HL-60 (cell line): ENCODE data around the gene LRRC7.

Source experiments
- DNase-seq, 2 experiments: peaks; one replicate each; pipeline ENCODE4 v3.0.0-alpha.2; 2010 to 2020; ENCODE audit warnings: low read depth in 1 of 2, low spot score in 1 of 2
- H3K27ac ChIP-seq: fragments of 250-450 bp; sonication (Bioruptor Pico); replicated peaks from 2 replicates; pipeline ENCODE4 v1.5.1; 2020; ENCODE audit warnings: mild to moderate bottlenecking, moderate library complexity
- H3K27me3 ChIP-seq: fragments of 250-450 bp; sonication (Bioruptor Pico); 2 replicates; pipeline ENCODE4 v1.5.1; 2021; ENCODE audit warnings: mild to moderate bottlenecking, moderate library complexity; ENCODE audit not compliant: insufficient read depth, poor library complexity, severe bottlenecking
- H3K4me3 ChIP-seq: replicated peaks from 2 replicates; pipeline ENCODE4 v1.5.1; 2011; ENCODE audit warnings: mild to moderate bottlenecking, control low read depth, low read length; ENCODE audit not compliant: insufficient read depth
- CTCF ChIP-seq: IDR thresholded peaks from one replicate; pipeline ENCODE4 v1.5.1; 2011; ENCODE audit warnings: low read length, control low read depth, inconsistent platforms; ENCODE audit not compliant: insufficient read depth
- GABPA ChIP-seq: IDR thresholded peaks from 2 replicates; pipeline ENCODE4 v1.6.1; 2012; ENCODE audit warnings: low read depth
- POLR2AphosphoS5 ChIP-seq: IDR thresholded peaks from 2 replicates; pipeline ENCODE4 v1.6.1; 2012; ENCODE audit warnings: low read depth
- SPI1 ChIP-seq: IDR thresholded peaks from 2 replicates; pipeline ENCODE4 v1.6.1; 2012; ENCODE audit warnings: low read depth, mild to moderate bottlenecking, borderline replicate concordance
- TF ChIP-seq, protein P1 (sequence below): IDR thresholded peaks from 2 replicates; pipeline ENCODE4 v1.6.1; 2012; ENCODE audit warnings: low read depth; ENCODE audit not compliant: insufficient replicate concordance

Gene LRRC7

GRCh38 chr1:69814926-69815325 lies 247.2 kb downstream of the LRRC7 start:
- no peak for DNase-seq
- Histone ChIP-seq H3K27me3 (no peaks in the 10 kb centered on the region), H3K27ac (no peak overlapping the region), H3K4me3 (no peak overlapping the region)
- TF ChIP-seq, protein P1, sequence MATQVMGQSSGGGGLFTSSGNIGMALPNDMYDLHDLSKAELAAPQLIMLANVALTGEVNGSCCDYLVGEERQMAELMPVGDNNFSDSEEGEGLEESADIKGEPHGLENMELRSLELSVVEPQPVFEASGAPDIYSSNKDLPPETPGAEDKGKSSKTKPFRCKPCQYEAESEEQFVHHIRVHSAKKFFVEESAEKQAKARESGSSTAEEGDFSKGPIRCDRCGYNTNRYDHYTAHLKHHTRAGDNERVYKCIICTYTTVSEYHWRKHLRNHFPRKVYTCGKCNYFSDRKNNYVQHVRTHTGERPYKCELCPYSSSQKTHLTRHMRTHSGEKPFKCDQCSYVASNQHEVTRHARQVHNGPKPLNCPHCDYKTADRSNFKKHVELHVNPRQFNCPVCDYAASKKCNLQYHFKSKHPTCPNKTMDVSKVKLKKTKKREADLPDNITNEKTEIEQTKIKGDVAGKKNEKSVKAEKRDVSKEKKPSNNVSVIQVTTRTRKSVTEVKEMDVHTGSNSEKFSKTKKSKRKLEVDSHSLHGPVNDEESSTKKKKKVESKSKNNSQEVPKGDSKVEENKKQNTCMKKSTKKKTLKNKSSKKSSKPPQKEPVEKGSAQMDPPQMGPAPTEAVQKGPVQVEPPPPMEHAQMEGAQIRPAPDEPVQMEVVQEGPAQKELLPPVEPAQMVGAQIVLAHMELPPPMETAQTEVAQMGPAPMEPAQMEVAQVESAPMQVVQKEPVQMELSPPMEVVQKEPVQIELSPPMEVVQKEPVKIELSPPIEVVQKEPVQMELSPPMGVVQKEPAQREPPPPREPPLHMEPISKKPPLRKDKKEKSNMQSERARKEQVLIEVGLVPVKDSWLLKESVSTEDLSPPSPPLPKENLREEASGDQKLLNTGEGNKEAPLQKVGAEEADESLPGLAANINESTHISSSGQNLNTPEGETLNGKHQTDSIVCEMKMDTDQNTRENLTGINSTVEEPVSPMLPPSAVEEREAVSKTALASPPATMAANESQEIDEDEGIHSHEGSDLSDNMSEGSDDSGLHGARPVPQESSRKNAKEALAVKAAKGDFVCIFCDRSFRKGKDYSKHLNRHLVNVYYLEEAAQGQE, result no peak
- TF ChIP-seq SPI1, result no peak
- TF ChIP-seq CTCF, result no peak
- TF ChIP-seq GABPA, result no peak
- no peak for TF ChIP-seq POLR2AphosphoS5

DNA sequence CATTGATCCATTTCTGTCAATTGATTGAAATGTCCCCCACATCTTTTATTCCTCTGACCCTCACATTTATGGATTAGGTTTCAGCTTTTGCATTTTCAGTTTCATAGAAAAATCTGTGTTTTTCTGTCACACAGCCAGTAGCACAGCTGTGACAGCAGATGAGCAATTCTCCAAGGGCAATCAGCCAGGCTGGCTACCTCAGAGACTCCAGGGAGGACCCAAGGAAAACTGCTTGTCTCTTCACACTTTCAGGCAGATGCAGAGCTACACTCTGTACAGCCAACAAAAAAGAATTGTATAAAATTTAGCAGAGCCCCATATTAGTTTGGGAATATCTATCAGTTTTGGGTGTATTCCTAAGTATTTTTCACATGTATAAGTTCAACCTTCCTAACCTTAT lies 257.2 kb downstream of the LRRC7 start:
- DNase-seq, result no peak
- Histone ChIP-seq H3K27ac (no peak overlapping the region), H3K27me3 (no peaks in the 10 kb centered on the region), H3K4me3 (no peak overlapping the region)
- TF ChIP-seq GABPA, result no peak
- TF ChIP-seq CTCF, result no peak
- no peak for TF ChIP-seq SPI1
- TF ChIP-seq POLR2AphosphoS5, result no peak
- TF ChIP-seq, protein P1, result no peak

- no peak for DNase-seq
- H3K27ac ChIP-seq, result no peak overlapping the region
Measured at GRCh38 chr1:69827732-69828131, 260.0 kb downstream of the LRRC7 start.

DNA sequence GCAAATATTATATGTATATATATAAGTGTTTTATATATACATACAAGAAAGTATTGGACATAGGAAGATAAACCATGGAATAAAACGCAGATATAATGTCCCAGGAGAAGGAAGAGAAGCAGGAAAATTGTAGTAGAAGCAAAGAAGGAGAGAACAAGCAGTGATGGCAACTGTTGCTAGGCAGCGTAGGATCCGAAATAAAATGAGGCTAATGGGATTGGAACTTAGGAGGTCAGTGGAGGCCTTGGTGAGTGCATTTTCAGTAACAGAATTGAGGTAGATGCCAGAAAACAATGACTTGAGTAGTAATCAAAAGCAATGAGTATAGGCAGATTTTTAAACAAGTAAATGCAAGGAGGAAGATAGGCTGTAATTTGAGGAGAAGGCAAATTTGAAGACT lies 265.8 kb downstream of the LRRC7 start:
- H3K27me3 ChIP-seq, result no peaks in the 10 kb centered on the region
- H3K4me3 ChIP-seq, result no peak overlapping the region
- no peak for TF ChIP-seq SPI1
- TF ChIP-seq CTCF, result no peak
- H3K27ac ChIP-seq, result no peak overlapping the region
- no peak for DNase-seq

More at GRCh38 chr1:69827732-69828131, 260.0 kb downstream of the LRRC7 start:
- no peak overlapping the region for H3K4me3 ChIP-seq
- no peaks in the 10 kb centered on the region for H3K27me3 ChIP-seq
- TF ChIP-seq GABPA, result no peak
- no peak for TF ChIP-seq POLR2AphosphoS5
